ENCODE measurements around the gene SYTL3. TPM values are rescaled to one million over a fixed set of nuclear protein-coding genes. Genes with fewer than 3 reads are reported as not detected.

The SYTL3 gene
- total and polyA plus RNA-seq, 10 of the 15 experiments (the other 5 are each of a cell fraction or from before 2014, with no cell fraction given) = 3.3 to 12.1 (median 6.9) TPM

- no peak for TF ChIP-seq EZH2 (IDR thresholded peaks at IDR 0.05; ENCODE audit: borderline replicate concordance, control insufficient read depth, low read depth, low read length)
- TF ChIP-seq POLR2AphosphoS5 (IDR thresholded peaks at IDR 0.05; ENCODE audit: low read length) = peak; percentile 55; the same call in 1 of the 2 replicates
- no peak for TF ChIP-seq PAX8 (IDR thresholded peaks at IDR 0.05)
- TF ChIP-seq NR2F1 (conservative IDR thresholded peaks at IDR 0.05) = no peak
- TF ChIP-seq, protein P1, sequence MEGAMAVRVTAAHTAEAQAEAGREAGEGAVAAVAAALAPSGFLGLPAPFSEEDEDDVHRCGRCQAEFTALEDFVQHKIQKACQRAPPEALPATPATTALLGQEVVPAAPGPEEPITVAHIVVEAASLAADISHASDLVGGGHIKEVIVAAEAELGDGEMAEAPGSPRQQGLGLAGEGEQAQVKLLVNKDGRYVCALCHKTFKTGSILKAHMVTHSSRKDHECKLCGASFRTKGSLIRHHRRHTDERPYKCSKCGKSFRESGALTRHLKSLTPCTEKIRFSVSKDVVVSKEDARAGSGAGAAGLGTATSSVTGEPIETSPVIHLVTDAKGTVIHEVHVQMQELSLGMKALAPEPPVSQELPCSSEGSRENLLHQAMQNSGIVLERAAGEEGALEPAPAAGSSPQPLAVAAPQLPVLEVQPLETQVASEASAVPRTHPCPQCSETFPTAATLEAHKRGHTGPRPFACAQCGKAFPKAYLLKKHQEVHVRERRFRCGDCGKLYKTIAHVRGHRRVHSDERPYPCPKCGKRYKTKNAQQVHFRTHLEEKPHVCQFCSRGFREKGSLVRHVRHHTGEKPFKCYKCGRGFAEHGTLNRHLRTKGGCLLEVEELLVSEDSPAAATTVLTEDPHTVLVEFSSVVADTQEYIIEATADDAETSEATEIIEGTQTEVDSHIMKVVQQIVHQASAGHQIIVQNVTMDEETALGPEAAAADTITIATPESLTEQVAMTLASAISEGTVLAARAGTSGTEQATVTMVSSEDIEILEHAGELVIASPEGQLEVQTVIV (IDR thresholded peaks at IDR 0.05; ENCODE audit: borderline replicate concordance, partially characterized antibody) = no peak
- TF ChIP-seq, protein P2, sequence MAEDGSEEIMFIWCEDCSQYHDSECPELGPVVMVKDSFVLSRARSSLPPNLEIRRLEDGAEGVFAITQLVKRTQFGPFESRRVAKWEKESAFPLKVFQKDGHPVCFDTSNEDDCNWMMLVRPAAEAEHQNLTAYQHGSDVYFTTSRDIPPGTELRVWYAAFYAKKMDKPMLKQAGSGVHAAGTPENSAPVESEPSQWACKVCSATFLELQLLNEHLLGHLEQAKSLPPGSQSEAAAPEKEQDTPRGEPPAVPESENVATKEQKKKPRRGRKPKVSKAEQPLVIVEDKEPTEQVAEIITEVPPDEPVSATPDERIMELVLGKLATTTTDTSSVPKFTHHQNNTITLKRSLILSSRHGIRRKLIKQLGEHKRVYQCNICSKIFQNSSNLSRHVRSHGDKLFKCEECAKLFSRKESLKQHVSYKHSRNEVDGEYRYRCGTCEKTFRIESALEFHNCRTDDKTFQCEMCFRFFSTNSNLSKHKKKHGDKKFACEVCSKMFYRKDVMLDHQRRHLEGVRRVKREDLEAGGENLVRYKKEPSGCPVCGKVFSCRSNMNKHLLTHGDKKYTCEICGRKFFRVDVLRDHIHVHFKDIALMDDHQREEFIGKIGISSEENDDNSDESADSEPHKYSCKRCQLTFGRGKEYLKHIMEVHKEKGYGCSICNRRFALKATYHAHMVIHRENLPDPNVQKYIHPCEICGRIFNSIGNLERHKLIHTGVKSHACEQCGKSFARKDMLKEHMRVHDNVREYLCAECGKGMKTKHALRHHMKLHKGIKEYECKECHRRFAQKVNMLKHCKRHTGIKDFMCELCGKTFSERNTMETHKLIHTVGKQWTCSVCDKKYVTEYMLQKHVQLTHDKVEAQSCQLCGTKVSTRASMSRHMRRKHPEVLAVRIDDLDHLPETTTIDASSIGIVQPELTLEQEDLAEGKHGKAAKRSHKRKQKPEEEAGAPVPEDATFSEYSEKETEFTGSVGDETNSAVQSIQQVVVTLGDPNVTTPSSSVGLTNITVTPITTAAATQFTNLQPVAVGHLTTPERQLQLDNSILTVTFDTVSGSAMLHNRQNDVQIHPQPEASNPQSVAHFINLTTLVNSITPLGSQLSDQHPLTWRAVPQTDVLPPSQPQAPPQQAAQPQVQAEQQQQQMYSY (CRISPR knock-in tag; IDR thresholded peaks at IDR 0.05) = no peak
These were observed 160.6 kb downstream of the SYTL3 start (continued) for GRCh38 chr6:158810155-158811095.

Measured in GM12878 (cell line).